K562 (cell line): ENCODE measurements around the gene CENPX. TPM values are rescaled to one million over a fixed set of nuclear protein-coding genes. Genes with fewer than 3 reads are reported as not detected.
A peak's percentile ranks its signal among the peaks of the same experiment; 100 is the strongest.

Experiments
- ATF7 ChIP-seq: fragments of 450-650 bp; IDR thresholded peaks from 2 replicates; pipeline ENCODE4 v1.7.1; 2014; ENCODE audit warnings: mild to moderate bottlenecking, moderate library complexity
- CREB1 ChIP-seq, 2 experiments: sonication (generic) in 1 of 2; formaldehyde crosslinking in 1 of 2; IDR thresholded peaks; 2 replicates each; pipeline versions ENCODE4 v1.6.1 to v1.8.0; 2012 to 2022; ENCODE audit warnings: inconsistent platforms in 1 of 2, mild to moderate bottlenecking in 1 of 2, missing genetic modification reagents in 1 of 2, moderate library complexity in 1 of 2
- GATA2 ChIP-seq: sonication (generic); formaldehyde crosslinking; IDR thresholded peaks from 2 replicates; pipeline ENCODE4 v1.4.0; 2020; ENCODE audit warnings: mild to moderate bottlenecking, missing genetic modification reagents
- IFI16 ChIP-seq: fragments of 250-450 bp; sonication (Bioruptor Pico); IDR thresholded peaks from 2 replicates; pipeline ENCODE4 v2.1.2; 2022; ENCODE audit warnings: mild to moderate bottlenecking, inconsistent platforms
- KLF6 ChIP-seq: fragments of 250-450 bp; sonication (Bioruptor Pico); IDR thresholded peaks from 2 replicates; pipeline ENCODE4 v1.4.0; 2020; ENCODE audit warnings: mild to moderate bottlenecking, moderate library complexity, borderline replicate concordance
- LCOR ChIP-seq: sonication (generic); formaldehyde crosslinking; IDR thresholded peaks from 2 replicates; pipeline ENCODE4 v1.8.0; 2022; ENCODE audit warnings: mild to moderate bottlenecking, missing genetic modification reagents
- NFE2 ChIP-seq: IDR thresholded peaks from 2 replicates; pipeline ENCODE4 v1.6.1; 2014; ENCODE audit warnings: antibody characterized with exemption, low read depth
- POLR2AphosphoS5 ChIP-seq: IDR thresholded peaks from 2 replicates; pipeline ENCODE4 v1.6.1; 2011; ENCODE audit warnings: mild to moderate bottlenecking, low read depth, low read length, moderate library complexity; ENCODE audit not compliant: control insufficient read depth, insufficient read depth
- RBM39 ChIP-seq: fragments of 200-400 bp; formaldehyde crosslinking; optimal IDR thresholded peaks from 2 replicates; pipeline ENCODE3; 2018; ENCODE audit warnings: low read depth, low read length
- SAFB2 ChIP-seq: fragments of 200-400 bp; formaldehyde crosslinking; IDR thresholded peaks from 2 replicates; pipeline ENCODE4 v1.6.1; 2018; ENCODE audit warnings: borderline replicate concordance, low read length, low read depth, moderate library complexity; ENCODE audit not compliant: severe bottlenecking
- SIN3A ChIP-seq, 2 experiments: fragments of 150-350 bp in 1 of 2; IDR thresholded peaks; 2 replicates each; pipeline ENCODE4 v1.6.1; 2011 to 2016; ENCODE audit warnings: borderline replicate concordance in 2 of 2, low read depth in 2 of 2, low read length in 2 of 2, mild to moderate bottlenecking in 2 of 2, moderate library complexity in 2 of 2; ENCODE audit not compliant: control insufficient read depth in 1 of 2
- TAF1 ChIP-seq: IDR thresholded peaks from 2 replicates; pipeline ENCODE4 v1.6.1; 2011; ENCODE audit warnings: mild to moderate bottlenecking, low read length, moderate library complexity; ENCODE audit not compliant: insufficient read depth, control insufficient read depth, severe bottlenecking; ENCODE audit errors: extremely low read depth
- TAL1 ChIP-seq: fragments of 450-650 bp; IDR thresholded peaks from 2 replicates; pipeline ENCODE4 v1.6.1; 2016; ENCODE audit warnings: mild to moderate bottlenecking
- TEAD1 ChIP-seq, 2 experiments: fragments of 450-650 bp in 1 of 2; sonication (generic) in 1 of 2; formaldehyde crosslinking; IDR thresholded peaks; 2 replicates each; pipeline versions ENCODE4 v1.4.0 to v1.8.0; 2020 to 2022; ENCODE audit warnings: mild to moderate bottlenecking in 2 of 2, missing genetic modification reagents in 1 of 2
- ZNF143 ChIP-seq: sonication (generic); formaldehyde crosslinking; IDR thresholded peaks from 2 replicates; pipeline ENCODE4 v1.9.0; 2022; ENCODE audit warnings: mild to moderate bottlenecking, missing genetic modification reagents
- polyA plus RNA-seq, 8 experiments: library from polyadenylated mRNA; depleted of rRNA in 4 of 8; stranded (reverse) in 5 of 8; unstranded in 3 of 8; fragments of >200 nt; fragmentation: Nextera tagmentation in 2 of 8; fragmentation: Illumina TruSeq in 1 of 8; extraction: Ambion mirVana in 2 of 8; extraction: Trizol in 1 of 8; gene quantifications; 2 replicates each; pipeline versions ENCODE4 v1.2.1 to v1.2.3, GENCODE V29; 2011 to 2014; ENCODE audit warnings: inconsistent platforms in 1 of 8, missing spikeins in 1 of 8
- total RNA-seq, 7 experiments: library from RNA; depleted of rRNA in 6 of 7; stranded (reverse); fragments of >200 nt in 6 of 7; fragmentation: Illumina TruSeq in 2 of 7; extraction: Trizol in 2 of 7; gene quantifications; 2 replicates each; pipeline versions ENCODE4 v1.2.1 to v1.2.3, GENCODE V29; 2011 to 2021; ENCODE audit warnings: low replicate concordance in 1 of 7
- TF ChIP-seq, protein P1 (sequence below), 2 experiments: IDR thresholded peaks; 2 replicates each; pipeline ENCODE4 v1.6.1; 2011; ENCODE audit warnings: borderline replicate concordance in 1 of 2, control low read depth in 1 of 2, low read depth in 1 of 2, low read length in 1 of 2, mild to moderate bottlenecking in 1 of 2, mixed read lengths in 1 of 2, moderate library complexity in 1 of 2; ENCODE audit not compliant: insufficient read depth in 1 of 2, insufficient read length in 1 of 2, poor library complexity in 1 of 2, severe bottlenecking in 1 of 2; ENCODE audit errors: extremely low read depth in 1 of 2
- TF ChIP-seq, protein P2 (sequence below): sonication (generic); formaldehyde crosslinking; IDR thresholded peaks from 2 replicates; pipeline ENCODE4 v1.9.0; 2022; ENCODE audit warnings: mild to moderate bottlenecking, missing genetic modification reagents
- TF ChIP-seq, protein P3 (sequence below), 2 experiments: fragments of 200-800 bp in 1 of 2; sonication (Bioruptor generic) in 1 of 2; sonication (generic) in 1 of 2; formaldehyde crosslinking in 1 of 2; IDR thresholded peaks in 1 of 2; conservative IDR thresholded peaks in 1 of 2; 2 replicates each; pipeline versions ENCODE4 v1.5.0 to v1.6.1; 2016 to 2020; ENCODE audit warnings: missing compliant biosample characterization in 1 of 2, missing genetic modification characterization in 1 of 2, missing genetic modification reagents in 1 of 2
- TF ChIP-seq, protein P4 (sequence below): fragments of 450-650 bp; formaldehyde crosslinking; IDR thresholded peaks from 2 replicates; pipeline ENCODE4 v1.4.0; 2020; ENCODE audit warnings: mild to moderate bottlenecking, mixed read lengths

CENPX gene
- total and polyA plus RNA-seq, 9 of the 15 experiments (the other 6 are each of a cell fraction or from before 2014, with no cell fraction given) = 32.7 to 352 (median 127) TPM

DNA sequence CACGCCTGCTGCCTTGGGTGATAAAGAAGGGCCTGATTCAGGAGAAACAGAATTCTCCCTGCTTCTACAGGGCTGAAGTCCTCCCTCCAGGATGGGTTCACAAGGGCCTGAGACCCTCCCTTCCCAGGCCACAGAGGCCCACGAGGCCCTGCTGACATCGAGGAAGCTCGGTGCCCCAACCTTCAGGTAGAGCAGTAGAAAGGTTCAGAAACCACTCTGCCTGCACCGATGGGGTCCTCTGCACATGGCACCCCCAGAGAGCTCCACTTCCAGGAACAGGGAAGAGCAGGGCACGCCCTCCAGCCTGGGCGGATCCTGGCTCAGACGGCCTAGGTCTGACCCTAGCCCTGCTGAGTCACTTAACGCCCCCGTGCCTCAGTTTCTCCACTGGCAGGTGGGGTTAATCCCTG is 773 bp downstream of the CENPX start (continued):
- peak; percentile 37; the same call in 1 of the 2 replicates for TF ChIP-seq POLR2AphosphoS5
- TF ChIP-seq, protein P1, sequence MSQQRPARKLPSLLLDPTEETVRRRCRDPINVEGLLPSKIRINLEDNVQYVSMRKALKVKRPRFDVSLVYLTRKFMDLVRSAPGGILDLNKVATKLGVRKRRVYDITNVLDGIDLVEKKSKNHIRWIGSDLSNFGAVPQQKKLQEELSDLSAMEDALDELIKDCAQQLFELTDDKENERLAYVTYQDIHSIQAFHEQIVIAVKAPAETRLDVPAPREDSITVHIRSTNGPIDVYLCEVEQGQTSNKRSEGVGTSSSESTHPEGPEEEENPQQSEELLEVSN (IDR thresholded peaks at IDR 0.05; ENCODE audit: borderline replicate concordance in 1 of 2, extremely low read depth in 1 of 2, insufficient read depth in 1 of 2, insufficient read length in 1 of 2, low read depth in 1 of 2, low read length in 1 of 2, poor library complexity in 1 of 2, severe bottlenecking in 1 of 2) = peak in 1 of 2 experiments; percentile 20
- TF ChIP-seq, protein P2, sequence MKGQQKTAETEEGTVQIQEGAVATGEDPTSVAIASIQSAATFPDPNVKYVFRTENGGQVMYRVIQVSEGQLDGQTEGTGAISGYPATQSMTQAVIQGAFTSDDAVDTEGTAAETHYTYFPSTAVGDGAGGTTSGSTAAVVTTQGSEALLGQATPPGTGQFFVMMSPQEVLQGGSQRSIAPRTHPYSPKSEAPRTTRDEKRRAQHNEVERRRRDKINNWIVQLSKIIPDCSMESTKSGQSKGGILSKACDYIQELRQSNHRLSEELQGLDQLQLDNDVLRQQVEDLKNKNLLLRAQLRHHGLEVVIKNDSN = 0 out of 2 replicates have a peak, but pooled peaks have one; percentile 3
- peak; percentile 34; the same call in 1 of the 2 replicates for TF ChIP-seq LCOR (CRISPR knock-in tag)
- TF ChIP-seq CREB1 (IDR thresholded peaks at IDR 0.05) = no peak
- TF ChIP-seq CREB1 (CRISPR knock-in tag; IDR thresholded peaks at IDR 0.05) = 0 out of 2 replicates have a peak, but pooled peaks have one; percentile 37
- TF ChIP-seq SIN3A (IDR thresholded peaks at IDR 0.05; ENCODE audit: borderline replicate concordance in 2 of 2, control insufficient read depth in 1 of 2, low read depth in 2 of 2, low read length in 2 of 2) = peak in 1 of 2 experiments; percentile 36; a peak in 1 of 4 replicates
- TF ChIP-seq NFE2 = peak; percentile 55; the same call in 1 of the 2 replicates
- peak; percentile 38 for TF ChIP-seq RBM39
- peak in 1 of 2 experiments; percentile 51; a peak in 1 of 4 replicates for TF ChIP-seq TEAD1 (CRISPR knock-in tag; IDR thresholded peaks at IDR 0.05)
- TF ChIP-seq KLF6 = no peak
- TF ChIP-seq TAL1 = peak; percentile 32; the same call in 1 of the 2 replicates
- TF ChIP-seq, protein P3, sequence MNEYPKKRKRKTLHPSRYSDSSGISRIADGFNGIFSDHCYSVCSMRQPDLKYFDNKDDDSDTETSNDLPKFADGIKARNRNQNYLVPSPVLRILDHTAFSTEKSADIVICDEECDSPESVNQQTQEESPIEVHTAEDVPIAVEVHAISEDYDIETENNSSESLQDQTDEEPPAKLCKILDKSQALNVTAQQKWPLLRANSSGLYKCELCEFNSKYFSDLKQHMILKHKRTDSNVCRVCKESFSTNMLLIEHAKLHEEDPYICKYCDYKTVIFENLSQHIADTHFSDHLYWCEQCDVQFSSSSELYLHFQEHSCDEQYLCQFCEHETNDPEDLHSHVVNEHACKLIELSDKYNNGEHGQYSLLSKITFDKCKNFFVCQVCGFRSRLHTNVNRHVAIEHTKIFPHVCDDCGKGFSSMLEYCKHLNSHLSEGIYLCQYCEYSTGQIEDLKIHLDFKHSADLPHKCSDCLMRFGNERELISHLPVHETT (CRISPR knock-in tag; conservative IDR thresholded peaks at IDR 0.05 in 1 of 2, IDR thresholded peaks at IDR 0.05 in 1 of 2) = 0 out of 4 replicates have a peak, but pooled peaks of 1 of the 2 experiments have one; percentile 42
- TF ChIP-seq ZNF143 (CRISPR knock-in tag) = no peak
- TF ChIP-seq TAF1 = peak; percentile 34
- TF ChIP-seq IFI16 = no peak
- TF ChIP-seq, protein P4, sequence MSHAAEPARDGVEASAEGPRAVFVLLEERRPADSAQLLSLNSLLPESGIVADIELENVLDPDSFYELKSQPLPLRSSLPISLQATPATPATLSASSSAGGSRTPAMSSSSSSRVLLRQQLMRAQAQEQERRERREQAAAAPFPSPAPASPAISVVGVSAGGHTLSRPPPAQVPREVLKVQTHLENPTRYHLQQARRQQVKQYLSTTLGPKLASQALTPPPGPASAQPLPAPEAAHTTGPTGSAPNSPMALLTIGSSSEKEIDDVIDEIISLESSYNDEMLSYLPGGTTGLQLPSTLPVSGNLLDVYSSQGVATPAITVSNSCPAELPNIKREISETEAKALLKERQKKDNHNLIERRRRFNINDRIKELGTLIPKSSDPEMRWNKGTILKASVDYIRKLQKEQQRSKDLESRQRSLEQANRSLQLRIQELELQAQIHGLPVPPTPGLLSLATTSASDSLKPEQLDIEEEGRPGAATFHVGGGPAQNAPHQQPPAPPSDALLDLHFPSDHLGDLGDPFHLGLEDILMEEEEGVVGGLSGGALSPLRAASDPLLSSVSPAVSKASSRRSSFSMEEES (CRISPR knock-in tag) = no peak
- 0 out of 2 replicates have a peak, but pooled peaks have one; percentile 12 for TF ChIP-seq GATA2 (CRISPR knock-in tag)
- no peak for TF ChIP-seq ATF7
- TF ChIP-seq SAFB2 = no peak
